H1 (cell line): Measurements from ENCODE around the gene ACKR2.
"Not testable (repeated sequence)": the region's sequence is repeated elsewhere in the genome, so short reads cannot be mapped to it uniquely, and the experiment has no call there.

Source experiments
- BCL11A ChIP-seq, 2 experiments: IDR thresholded peaks; one replicate each; pipeline ENCODE4 v1.6.1; 2011; ENCODE audit warnings: low read depth in 2 of 2, low read length in 2 of 2, mild to moderate bottlenecking in 2 of 2
- EZH2 ChIP-seq: fragments of 200-600 bp; sonication (generic); IDR thresholded peaks from 2 replicates; pipeline ENCODE4 v1.7.1; 2012; ENCODE audit warnings: low read depth, mild to moderate bottlenecking, moderate library complexity, low read length, inconsistent platforms; ENCODE audit not compliant: severe bottlenecking
- POLR2A ChIP-seq, 2 experiments: IDR thresholded peaks; 1 replicate in 1 of 2; 2 replicates in 1 of 2; pipeline ENCODE4 v1.6.1; 2011; ENCODE audit warnings: low read depth in 2 of 2, low read length in 2 of 2, mild to moderate bottlenecking in 2 of 2; ENCODE audit errors: control extremely low read depth in 1 of 2
- RAD21 ChIP-seq, 2 experiments: IDR thresholded peaks in 1 of 2; conservative IDR thresholded peaks in 1 of 2; 2 replicates each; pipeline ENCODE4 v1.6.1; 2011; ENCODE audit warnings: low read depth in 2 of 2, low read length in 2 of 2, improper control_type of control experiment in 1 of 2, inconsistent platforms in 1 of 2, mild to moderate bottlenecking in 1 of 2, moderate library complexity in 1 of 2
- SIN3A ChIP-seq, 2 experiments: IDR thresholded peaks in 1 of 2; conservative IDR thresholded peaks in 1 of 2; 2 replicates each; pipeline ENCODE4 v1.6.1; 2011 to 2012; ENCODE audit warnings: low read length in 2 of 2, improper control_type of control experiment in 1 of 2, low read depth in 1 of 2, mild to moderate bottlenecking in 1 of 2
- TAF1 ChIP-seq: IDR thresholded peaks from 2 replicates; pipeline ENCODE4 v1.6.1; 2011; ENCODE audit warnings: mild to moderate bottlenecking, low read depth, low read length
- TF ChIP-seq, protein P1 (sequence below), 3 experiments: IDR thresholded peaks; 1 replicate in 2 of 3; 2 replicates in 1 of 3; pipeline versions ENCODE4 v1.5.1 to v1.6.1; 2011; ENCODE audit warnings: low read length in 3 of 3, mild to moderate bottlenecking in 3 of 3, inconsistent platforms in 2 of 3, low read depth in 1 of 3, moderate library complexity in 1 of 3; ENCODE audit not compliant: insufficient read depth in 1 of 3; ENCODE audit errors: control extremely low read depth in 1 of 3

DNA sequence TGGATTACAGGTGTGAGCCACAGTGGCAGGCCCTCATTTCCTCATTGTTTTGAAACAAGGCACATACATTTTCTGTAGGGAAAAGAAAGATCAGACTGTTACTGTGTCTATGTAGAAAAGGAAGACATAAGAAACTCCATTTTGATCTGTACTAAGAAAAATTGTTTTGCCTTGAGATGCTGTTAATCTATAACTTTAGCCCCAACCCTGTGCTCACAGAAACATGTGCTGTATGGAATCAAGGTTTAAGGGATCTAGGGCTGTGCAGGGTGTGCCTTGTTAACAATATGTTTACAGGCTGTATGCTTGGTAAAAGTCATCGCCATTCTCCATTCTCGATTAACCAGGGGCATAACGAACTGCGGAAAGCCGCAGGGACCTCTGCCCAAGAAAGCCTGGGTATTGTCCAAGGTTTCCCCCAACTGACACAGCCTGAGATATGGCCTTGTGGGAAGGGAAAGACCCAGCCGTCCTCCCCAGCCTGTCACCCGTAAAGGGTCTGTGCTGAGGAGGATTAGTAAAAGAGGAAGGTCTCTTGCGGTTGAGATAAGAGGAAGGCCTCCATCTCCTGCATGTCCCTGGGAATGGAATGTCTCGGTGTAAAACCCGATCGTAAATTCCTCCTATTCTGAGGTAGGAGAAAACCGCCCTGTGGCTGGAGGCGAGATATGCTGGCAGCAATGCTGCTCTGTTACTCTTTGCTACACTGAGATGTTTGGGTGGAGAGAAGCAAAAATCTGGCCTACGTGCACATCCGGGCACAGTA is 2.1 kb downstream of the ACKR2 start:
- TF ChIP-seq, protein P1, sequence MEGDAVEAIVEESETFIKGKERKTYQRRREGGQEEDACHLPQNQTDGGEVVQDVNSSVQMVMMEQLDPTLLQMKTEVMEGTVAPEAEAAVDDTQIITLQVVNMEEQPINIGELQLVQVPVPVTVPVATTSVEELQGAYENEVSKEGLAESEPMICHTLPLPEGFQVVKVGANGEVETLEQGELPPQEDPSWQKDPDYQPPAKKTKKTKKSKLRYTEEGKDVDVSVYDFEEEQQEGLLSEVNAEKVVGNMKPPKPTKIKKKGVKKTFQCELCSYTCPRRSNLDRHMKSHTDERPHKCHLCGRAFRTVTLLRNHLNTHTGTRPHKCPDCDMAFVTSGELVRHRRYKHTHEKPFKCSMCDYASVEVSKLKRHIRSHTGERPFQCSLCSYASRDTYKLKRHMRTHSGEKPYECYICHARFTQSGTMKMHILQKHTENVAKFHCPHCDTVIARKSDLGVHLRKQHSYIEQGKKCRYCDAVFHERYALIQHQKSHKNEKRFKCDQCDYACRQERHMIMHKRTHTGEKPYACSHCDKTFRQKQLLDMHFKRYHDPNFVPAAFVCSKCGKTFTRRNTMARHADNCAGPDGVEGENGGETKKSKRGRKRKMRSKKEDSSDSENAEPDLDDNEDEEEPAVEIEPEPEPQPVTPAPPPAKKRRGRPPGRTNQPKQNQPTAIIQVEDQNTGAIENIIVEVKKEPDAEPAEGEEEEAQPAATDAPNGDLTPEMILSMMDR (IDR thresholded peaks at IDR 0.05; ENCODE audit: control extremely low read depth in 1 of 3, insufficient read depth in 1 of 3, low read depth in 1 of 3, low read length in 3 of 3) = not testable (repeated sequence)
- TF ChIP-seq TAF1; EZH2; SIN3A (conservative IDR thresholded peaks at IDR 0.05 in 1 of 2, IDR thresholded peaks at IDR 0.05 in 1 of 2; ENCODE audit: low read depth in 1 of 2, low read length in 2 of 2); RAD21 (IDR thresholded peaks at IDR 0.05 in 1 of 2, conservative IDR thresholded peaks at IDR 0.05 in 1 of 2; ENCODE audit: low read depth in 2 of 2, low read length in 2 of 2); POLR2A (IDR thresholded peaks at IDR 0.05; ENCODE audit: control extremely low read depth in 1 of 2, low read depth in 2 of 2, low read length in 2 of 2); BCL11A (IDR thresholded peaks at IDR 0.05; ENCODE audit: low read depth in 2 of 2, low read length in 2 of 2): not testable (repeated sequence)
